HG03280 (cell line): ENCODE data around the gene AURKB.
"Not testable (repeated sequence)": the region's sequence is repeated elsewhere in the genome, so short reads cannot be mapped to it uniquely, and the experiment has no call there.

Experiments used
- ATAC-seq: cut with Tn5 transposase; IDR thresholded peaks from one replicate; pipeline ENCODE4 v1.9.1; 2021; ENCODE audit warnings: mild to moderate bottlenecking, moderate library complexity; ENCODE audit not compliant: unreplicated experiment

AURKB gene

DNA sequence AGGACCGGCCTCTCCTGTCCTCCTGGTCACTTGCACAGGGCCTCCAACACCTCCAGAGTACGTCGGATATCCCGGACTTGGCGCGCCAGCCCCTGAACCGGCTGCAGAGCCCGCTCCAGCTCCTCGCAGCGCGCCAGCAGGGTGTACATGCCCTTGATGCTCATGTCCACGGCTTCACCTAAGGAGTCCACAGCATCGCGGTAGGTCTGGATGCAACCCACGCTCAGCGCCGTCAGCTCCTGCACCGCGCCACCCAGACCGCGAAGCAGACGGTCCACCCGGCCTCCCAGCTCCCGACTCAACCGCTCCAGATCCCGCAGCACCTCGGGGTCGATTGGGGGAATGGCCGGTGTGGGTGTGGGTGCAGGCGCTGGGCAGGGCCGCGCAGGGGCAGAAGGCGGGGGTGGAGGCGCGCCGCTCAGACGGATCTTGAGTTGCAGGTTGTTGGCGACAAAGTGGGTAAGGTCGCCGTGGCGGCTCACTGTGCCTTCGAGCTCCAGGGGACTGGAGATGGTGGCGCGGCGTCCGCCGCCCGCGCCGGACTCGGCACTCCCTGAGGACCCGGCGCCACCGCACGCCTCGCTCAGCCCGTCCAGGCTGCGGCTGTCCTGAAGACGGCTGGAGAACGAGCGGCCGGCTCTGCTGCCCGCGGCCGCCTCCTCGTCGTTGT is 21.2 kb downstream of the AURKB start:
- no peak for ATAC-seq

GRCh38 chr17:8188263-8188839 is 22.0 kb downstream of the AURKB start:
- ATAC-seq = no peak

- ATAC-seq = peak; percentile 22
These were observed 22.7 kb downstream of the AURKB start for GRCh38 chr17:8187517-8188262.

GRCh38 chr17:8186787-8187516 is 23.4 kb downstream of the AURKB start:
- ATAC-seq = peak; percentile 27

- ATAC-seq = peak; percentile 1
These were observed 24.0 kb downstream of the AURKB start for GRCh38 chr17:8186446-8186786.

GRCh38 chr17:8185582-8186445 is 24.6 kb downstream of the AURKB start:
- ATAC-seq = peak; percentile 21

DNA sequence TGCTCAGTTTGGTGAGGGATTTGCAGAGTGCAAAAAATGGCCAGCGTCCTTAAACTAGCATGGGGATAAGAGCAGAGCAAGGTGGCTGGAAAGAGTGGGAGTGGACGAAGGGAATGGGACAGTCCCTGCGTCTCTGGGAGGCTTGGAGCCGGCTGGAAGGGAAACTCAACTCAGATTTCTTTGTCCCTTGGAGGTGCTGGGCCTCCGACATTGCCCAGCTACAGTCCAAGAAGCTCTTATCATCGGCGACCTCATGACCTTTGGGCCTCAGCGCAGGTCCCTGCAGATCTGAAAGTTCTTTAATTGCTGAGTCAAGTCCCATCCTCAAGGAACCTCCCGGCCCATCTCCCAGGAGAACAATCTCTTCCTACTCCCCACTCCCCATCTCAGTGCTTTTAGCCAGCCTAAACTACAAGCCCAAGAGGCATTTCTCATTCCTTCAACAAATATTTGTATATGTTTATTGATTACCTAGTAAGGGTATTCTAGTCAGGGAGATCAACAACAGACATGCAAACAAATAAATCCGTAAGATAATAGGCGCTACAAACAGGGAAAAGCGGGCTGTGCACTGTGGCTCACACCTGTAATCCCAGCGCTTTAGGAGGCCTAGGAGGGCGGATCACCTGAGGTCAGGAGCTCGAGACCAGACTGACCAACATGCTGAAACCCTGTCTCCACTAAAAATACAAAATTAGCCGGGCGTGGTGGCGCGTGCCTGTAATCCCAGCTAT is 33.2 kb downstream of the AURKB start:
- no peak for ATAC-seq

- no peak for ATAC-seq
These were observed 34.0 kb downstream of the AURKB start, which contains the start of gene TMEM107 for GRCh38 chr17:8176197-8176940. TMEM107 (minus strand) TSS chr17:8176380; CDS start chr17:8176286, 94 bp downstream.

- no peak for ATAC-seq
These were observed 34.6 kb downstream of the AURKB start for GRCh38 chr17:8175795-8176196.

DNA sequence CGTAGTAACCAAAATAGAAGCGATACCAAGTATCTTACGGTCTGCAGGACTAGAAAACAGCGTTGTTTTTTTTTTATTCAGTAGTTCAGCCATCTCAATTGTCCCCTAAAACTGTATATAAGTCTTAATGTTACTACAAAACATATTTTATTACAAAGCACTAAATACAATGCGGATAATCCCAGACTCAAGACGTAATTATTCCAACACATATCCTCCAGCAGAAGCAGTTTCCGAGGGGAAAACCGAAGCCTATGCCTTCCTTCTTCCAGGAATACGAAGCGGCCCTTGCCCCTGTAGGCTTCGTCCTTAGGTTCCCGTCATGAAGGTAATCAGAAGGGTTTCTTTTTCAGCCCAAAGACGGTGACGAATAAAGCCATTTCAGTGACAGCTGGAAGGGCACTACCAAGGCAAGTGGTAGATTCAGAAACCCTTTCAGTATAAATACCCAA is 36.5 kb downstream of the AURKB start:
- ATAC-seq = no peak

DNA sequence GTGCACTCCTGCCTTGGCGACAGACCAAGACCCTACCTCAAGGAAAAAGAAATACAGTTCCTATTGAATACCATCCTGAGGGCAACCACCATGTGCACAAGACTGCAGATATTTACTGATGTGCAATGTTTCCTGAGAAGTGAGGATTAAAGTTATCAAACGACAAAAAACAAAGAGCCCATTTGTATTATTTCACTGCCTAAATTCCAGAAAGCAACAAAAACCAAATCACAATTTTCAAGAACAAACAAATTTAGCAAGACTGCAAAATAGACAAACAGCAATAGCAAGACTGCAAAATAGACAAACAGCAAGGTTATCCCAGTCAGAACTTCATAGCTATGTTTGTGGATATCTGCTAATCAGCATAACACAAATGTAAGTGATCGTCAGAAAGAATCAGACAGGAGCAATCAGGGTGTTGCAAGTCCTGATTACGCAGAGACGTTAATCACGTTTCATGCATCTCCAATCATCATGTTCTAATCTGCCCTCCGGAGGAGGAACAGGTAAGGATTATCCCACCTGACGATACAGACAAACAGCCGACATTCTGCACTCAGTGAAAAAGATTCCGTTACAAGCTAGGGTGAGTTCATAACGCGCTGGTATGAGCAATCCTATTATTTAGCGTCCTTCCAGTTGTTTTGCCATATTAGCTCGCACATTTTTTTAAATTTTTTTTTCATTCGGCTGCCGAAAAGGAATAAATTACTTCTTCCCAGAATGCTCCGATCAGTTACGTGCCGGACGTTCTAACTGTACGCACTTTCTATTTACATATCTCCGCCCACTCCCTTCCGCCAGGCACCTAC is 37.1 kb downstream of the AURKB start:
- peak; percentile 78 for ATAC-seq

GRCh38 chr17:8170186-8170585 is 40.2 kb downstream of the AURKB start:
- ATAC-seq = not testable (repeated sequence)

DNA sequence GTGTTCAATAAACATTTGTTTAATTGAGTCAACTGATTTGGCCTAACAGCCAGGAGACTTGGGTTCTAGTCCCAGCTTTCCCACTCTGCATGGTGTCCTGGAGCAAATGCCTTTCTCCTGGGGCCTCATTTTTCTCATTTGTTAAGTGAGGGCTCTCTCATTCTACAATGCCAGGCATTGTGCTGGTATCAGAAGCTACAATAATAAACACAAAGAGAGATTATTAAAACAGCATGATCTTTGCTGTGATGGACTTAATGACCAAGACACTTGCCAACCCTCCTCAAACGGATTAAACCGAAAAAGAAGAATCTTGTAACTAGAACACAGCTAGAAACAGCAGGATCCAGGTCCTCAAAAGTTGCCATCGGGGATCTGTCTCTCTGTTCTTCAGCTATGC is 42.8 kb downstream of the AURKB start:
- no peak for ATAC-seq

GRCh38 chr17:8166731-8167130 is 43.6 kb downstream of the AURKB start:
- no peak for ATAC-seq

GRCh38 chr17:8164815-8165131 is 45.6 kb downstream of the AURKB start:
- ATAC-seq = no peak

GRCh38 chr17:8163978-8164814 is 46.2 kb downstream of the AURKB start:
- no peak for ATAC-seq
